Measurements from ENCODE around the gene SPPL2B. TPM values are rescaled to one million over a fixed set of nuclear protein-coding genes. Genes with fewer than 3 reads are reported as not detected.
A peak's percentile ranks its signal among the peaks of the same experiment; 100 is the strongest.

Gene SPPL2B
- total and polyA plus RNA-seq, 9 of the 15 experiments (the other 6 are each of a cell fraction or from before 2014, with no cell fraction given), result 0.20 to 81.2 (median 15.1) TPM

- TF ChIP-seq IRF2 (CRISPR knock-in tag; IDR thresholded peaks at IDR 0.05) (no peak), GABPB2 (CRISPR knock-in tag; conservative IDR thresholded peaks at IDR 0.05) (no peak), ZFP36 (IDR thresholded peaks at IDR 0.05; ENCODE audit: low read depth, low read length, partially characterized antibody) (peak; percentile 48), E2F1 (CRISPR knock-in tag; IDR thresholded peaks at IDR 0.05) (no peak), SMARCA5 (IDR thresholded peaks at IDR 0.05) (peak; percentile 97), SAFB (IDR thresholded peaks at IDR 0.05; ENCODE audit: borderline replicate concordance, low read depth, low read length) (no peak), ZNF274 (IDR thresholded peaks at IDR 0.05; ENCODE audit: borderline replicate concordance, low read depth, low read length) (no peak), NR4A1 (CRISPR knock-in tag; IDR thresholded peaks at IDR 0.05) (no peak), NR4A1 (tag; IDR thresholded peaks at IDR 0.05) (no peak), ZNF175 (CRISPR knock-in tag; IDR thresholded peaks at IDR 0.05; ENCODE audit: low read depth) (no peak), TCF7 (IDR thresholded peaks at IDR 0.05; ENCODE audit: borderline replicate concordance) (no peak), ZNF584 (CRISPR knock-in tag; IDR thresholded peaks at IDR 0.05; ENCODE audit: low read depth) (no peak), SRSF3 (IDR thresholded peaks at IDR 0.05; ENCODE audit: insufficient read depth, low read length) (no peak), ESRRA (IDR thresholded peaks at IDR 0.05; ENCODE audit: borderline replicate concordance, low read depth) (0 out of 2 replicates have a peak, but pooled peaks have one; percentile 45), ZNF76 (CRISPR knock-in tag; IDR thresholded peaks at IDR 0.05; ENCODE audit: borderline replicate concordance) (no peak), ZNF778 (CRISPR knock-in tag; IDR thresholded peaks at IDR 0.05) (no peak)
- TF ChIP-seq, protein P1, sequence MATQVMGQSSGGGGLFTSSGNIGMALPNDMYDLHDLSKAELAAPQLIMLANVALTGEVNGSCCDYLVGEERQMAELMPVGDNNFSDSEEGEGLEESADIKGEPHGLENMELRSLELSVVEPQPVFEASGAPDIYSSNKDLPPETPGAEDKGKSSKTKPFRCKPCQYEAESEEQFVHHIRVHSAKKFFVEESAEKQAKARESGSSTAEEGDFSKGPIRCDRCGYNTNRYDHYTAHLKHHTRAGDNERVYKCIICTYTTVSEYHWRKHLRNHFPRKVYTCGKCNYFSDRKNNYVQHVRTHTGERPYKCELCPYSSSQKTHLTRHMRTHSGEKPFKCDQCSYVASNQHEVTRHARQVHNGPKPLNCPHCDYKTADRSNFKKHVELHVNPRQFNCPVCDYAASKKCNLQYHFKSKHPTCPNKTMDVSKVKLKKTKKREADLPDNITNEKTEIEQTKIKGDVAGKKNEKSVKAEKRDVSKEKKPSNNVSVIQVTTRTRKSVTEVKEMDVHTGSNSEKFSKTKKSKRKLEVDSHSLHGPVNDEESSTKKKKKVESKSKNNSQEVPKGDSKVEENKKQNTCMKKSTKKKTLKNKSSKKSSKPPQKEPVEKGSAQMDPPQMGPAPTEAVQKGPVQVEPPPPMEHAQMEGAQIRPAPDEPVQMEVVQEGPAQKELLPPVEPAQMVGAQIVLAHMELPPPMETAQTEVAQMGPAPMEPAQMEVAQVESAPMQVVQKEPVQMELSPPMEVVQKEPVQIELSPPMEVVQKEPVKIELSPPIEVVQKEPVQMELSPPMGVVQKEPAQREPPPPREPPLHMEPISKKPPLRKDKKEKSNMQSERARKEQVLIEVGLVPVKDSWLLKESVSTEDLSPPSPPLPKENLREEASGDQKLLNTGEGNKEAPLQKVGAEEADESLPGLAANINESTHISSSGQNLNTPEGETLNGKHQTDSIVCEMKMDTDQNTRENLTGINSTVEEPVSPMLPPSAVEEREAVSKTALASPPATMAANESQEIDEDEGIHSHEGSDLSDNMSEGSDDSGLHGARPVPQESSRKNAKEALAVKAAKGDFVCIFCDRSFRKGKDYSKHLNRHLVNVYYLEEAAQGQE (IDR thresholded peaks at IDR 0.05; ENCODE audit: borderline replicate concordance), result peak; percentile 28; the same call in 1 of the 2 replicates
- TF ChIP-seq, protein P1 (CRISPR knock-in tag; IDR thresholded peaks at IDR 0.05; ENCODE audit: low read depth), result no peak
- TF ChIP-seq, protein P2, sequence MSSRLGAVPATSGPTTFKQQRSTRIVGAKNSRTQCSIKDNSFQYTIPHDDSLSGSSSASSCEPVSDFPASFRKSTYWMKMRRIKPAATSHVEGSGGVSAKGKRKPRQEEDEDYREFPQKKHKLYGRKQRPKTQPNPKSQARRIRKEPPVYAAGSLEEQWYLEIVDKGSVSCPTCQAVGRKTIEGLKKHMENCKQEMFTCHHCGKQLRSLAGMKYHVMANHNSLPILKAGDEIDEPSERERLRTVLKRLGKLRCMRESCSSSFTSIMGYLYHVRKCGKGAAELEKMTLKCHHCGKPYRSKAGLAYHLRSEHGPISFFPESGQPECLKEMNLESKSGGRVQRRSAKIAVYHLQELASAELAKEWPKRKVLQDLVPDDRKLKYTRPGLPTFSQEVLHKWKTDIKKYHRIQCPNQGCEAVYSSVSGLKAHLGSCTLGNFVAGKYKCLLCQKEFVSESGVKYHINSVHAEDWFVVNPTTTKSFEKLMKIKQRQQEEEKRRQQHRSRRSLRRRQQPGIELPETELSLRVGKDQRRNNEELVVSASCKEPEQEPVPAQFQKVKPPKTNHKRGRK (tag; IDR thresholded peaks at IDR 0.05), result no peak
Measured at GRCh38 chr19:2385053-2385721, 56.7 kb downstream of the SPPL2B start (continued).

All from K562 (cell line).